HCT116 (cell line): ENCODE results near the gene WBP2NL.

Source experiments
- CBX3 ChIP-seq: IDR thresholded peaks from 2 replicates; pipeline ENCODE4 v1.6.1; 2012; ENCODE audit warnings: low read depth
- CEBPB ChIP-seq: IDR thresholded peaks from 2 replicates; pipeline ENCODE4 v1.6.1; 2012; ENCODE audit warnings: low read depth
- EGR1 ChIP-seq: IDR thresholded peaks from 2 replicates; pipeline ENCODE4 v1.6.1; 2012; ENCODE audit warnings: low read depth
- EZH2 ChIP-seq: fragments of 200-600 bp; sonication (generic); IDR thresholded peaks from 2 replicates; pipeline ENCODE4 v1.6.1; 2017; ENCODE audit warnings: antibody characterized with exemption, mixed run types
- EZH2phosphoT487 ChIP-seq: fragments of 200-600 bp; IDR thresholded peaks from 2 replicates; pipeline ENCODE4 v1.6.1; 2018; ENCODE audit warnings: antibody characterized with exemption, borderline replicate concordance
- POLR2A ChIP-seq: IDR thresholded peaks from 2 replicates; pipeline ENCODE4 v1.7.0; 2011; ENCODE audit warnings: borderline replicate concordance; ENCODE audit not compliant: insufficient read depth, insufficient read length; ENCODE audit errors: extremely low read depth
- POLR2AphosphoS5 ChIP-seq: IDR thresholded peaks from 2 replicates; pipeline ENCODE4 v1.6.1; 2011; ENCODE audit warnings: mild to moderate bottlenecking, low read depth, low read length, moderate library complexity
- REST ChIP-seq: IDR thresholded peaks from 2 replicates; pipeline ENCODE4 v1.6.1; 2012; ENCODE audit warnings: low read depth
- SIN3A ChIP-seq: IDR thresholded peaks from 2 replicates; pipeline ENCODE4 v1.6.1; 2012; ENCODE audit warnings: low read depth
- SP1 ChIP-seq: IDR thresholded peaks from 2 replicates; pipeline ENCODE4 v1.6.1; 2012; ENCODE audit warnings: low read depth
- YY1 ChIP-seq: IDR thresholded peaks from 2 replicates; pipeline ENCODE4 v1.6.1; 2011; ENCODE audit warnings: low read length, low read depth, moderate library complexity, mild to moderate bottlenecking; ENCODE audit not compliant: insufficient replicate concordance; ENCODE audit errors: extremely low read depth
- TF ChIP-seq, protein P1 (sequence below), 3 experiments: fragments of 200-600 bp in 1 of 3; sonication (generic) in 1 of 3; IDR thresholded peaks in 2 of 3; conservative IDR thresholded peaks in 1 of 3; 2 replicates each; pipeline ENCODE4 v1.5.1; 2012 to 2017; ENCODE audit warnings: low read depth in 2 of 3, low read length in 2 of 3, antibody characterized with exemption in 1 of 3, borderline replicate concordance in 1 of 3, control low read depth in 1 of 3, mild to moderate bottlenecking in 1 of 3, mixed read lengths in 1 of 3, mixed run types in 1 of 3, moderate library complexity in 1 of 3; ENCODE audit not compliant: insufficient read depth in 1 of 3
- TF ChIP-seq, protein P2 (sequence below): IDR thresholded peaks from 2 replicates; pipeline ENCODE4 v1.6.1; 2012
- TF ChIP-seq, protein P3 (sequence below): IDR thresholded peaks from 2 replicates; pipeline ENCODE4 v1.6.1; 2011; ENCODE audit warnings: mild to moderate bottlenecking, low read length, moderate library complexity; ENCODE audit not compliant: insufficient replicate concordance; ENCODE audit errors: extremely low read depth

GRCh38 chr22:41995211-41995610, 3.4 kb upstream of the WBP2NL start:
- no peak for TF ChIP-seq EZH2
- TF ChIP-seq, protein P1, sequence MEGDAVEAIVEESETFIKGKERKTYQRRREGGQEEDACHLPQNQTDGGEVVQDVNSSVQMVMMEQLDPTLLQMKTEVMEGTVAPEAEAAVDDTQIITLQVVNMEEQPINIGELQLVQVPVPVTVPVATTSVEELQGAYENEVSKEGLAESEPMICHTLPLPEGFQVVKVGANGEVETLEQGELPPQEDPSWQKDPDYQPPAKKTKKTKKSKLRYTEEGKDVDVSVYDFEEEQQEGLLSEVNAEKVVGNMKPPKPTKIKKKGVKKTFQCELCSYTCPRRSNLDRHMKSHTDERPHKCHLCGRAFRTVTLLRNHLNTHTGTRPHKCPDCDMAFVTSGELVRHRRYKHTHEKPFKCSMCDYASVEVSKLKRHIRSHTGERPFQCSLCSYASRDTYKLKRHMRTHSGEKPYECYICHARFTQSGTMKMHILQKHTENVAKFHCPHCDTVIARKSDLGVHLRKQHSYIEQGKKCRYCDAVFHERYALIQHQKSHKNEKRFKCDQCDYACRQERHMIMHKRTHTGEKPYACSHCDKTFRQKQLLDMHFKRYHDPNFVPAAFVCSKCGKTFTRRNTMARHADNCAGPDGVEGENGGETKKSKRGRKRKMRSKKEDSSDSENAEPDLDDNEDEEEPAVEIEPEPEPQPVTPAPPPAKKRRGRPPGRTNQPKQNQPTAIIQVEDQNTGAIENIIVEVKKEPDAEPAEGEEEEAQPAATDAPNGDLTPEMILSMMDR (IDR thresholded peaks at IDR 0.05 in 2 of 3, conservative IDR thresholded peaks at IDR 0.05 in 1 of 3; ENCODE audit: borderline replicate concordance in 1 of 3, insufficient read depth in 1 of 3, low read depth in 2 of 3, low read length in 2 of 3): no peak
- no peak for TF ChIP-seq EZH2phosphoT487
- TF ChIP-seq, protein P2, sequence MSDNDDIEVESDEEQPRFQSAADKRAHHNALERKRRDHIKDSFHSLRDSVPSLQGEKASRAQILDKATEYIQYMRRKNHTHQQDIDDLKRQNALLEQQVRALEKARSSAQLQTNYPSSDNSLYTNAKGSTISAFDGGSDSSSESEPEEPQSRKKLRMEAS: no peak
- TF ChIP-seq CEBPB: no peak
- TF ChIP-seq POLR2AphosphoS5: no peak
- TF ChIP-seq, protein P3, sequence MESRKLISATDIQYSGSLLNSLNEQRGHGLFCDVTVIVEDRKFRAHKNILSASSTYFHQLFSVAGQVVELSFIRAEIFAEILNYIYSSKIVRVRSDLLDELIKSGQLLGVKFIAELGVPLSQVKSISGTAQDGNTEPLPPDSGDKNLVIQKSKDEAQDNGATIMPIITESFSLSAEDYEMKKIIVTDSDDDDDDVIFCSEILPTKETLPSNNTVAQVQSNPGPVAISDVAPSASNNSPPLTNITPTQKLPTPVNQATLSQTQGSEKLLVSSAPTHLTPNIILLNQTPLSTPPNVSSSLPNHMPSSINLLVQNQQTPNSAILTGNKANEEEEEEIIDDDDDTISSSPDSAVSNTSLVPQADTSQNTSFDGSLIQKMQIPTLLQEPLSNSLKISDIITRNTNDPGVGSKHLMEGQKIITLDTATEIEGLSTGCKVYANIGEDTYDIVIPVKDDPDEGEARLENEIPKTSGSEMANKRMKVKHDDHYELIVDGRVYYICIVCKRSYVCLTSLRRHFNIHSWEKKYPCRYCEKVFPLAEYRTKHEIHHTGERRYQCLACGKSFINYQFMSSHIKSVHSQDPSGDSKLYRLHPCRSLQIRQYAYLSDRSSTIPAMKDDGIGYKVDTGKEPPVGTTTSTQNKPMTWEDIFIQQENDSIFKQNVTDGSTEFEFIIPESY: no peak
- TF ChIP-seq POLR2A: no peak
- TF ChIP-seq EGR1: no peak
- no peak for TF ChIP-seq YY1
- no peak for TF ChIP-seq SIN3A
- no peak for TF ChIP-seq CBX3
- no peak for TF ChIP-seq REST
- TF ChIP-seq SP1: no peak
